H1 (cell line): ENCODE measurements around the gene RBFA. TPM values are rescaled to one million over a fixed set of nuclear protein-coding genes. Genes with fewer than 3 reads are reported as not detected.

Source experiments
- CTCF ChIA-PET: fragments of 300-600 bp; sonication (Branson Sonifier 250); formaldehyde crosslinking; loops from one replicate; lab custom pipeline; 2021; ENCODE audit not compliant: partially characterized antibody; lab: Charles Lee
- POLR2A ChIA-PET: fragments of 300-600 bp; sonication (Branson Sonifier 250); formaldehyde crosslinking; loops from one replicate; lab custom pipeline; 2021; ENCODE audit warnings: inconsistent platforms; ENCODE audit not compliant: partially characterized antibody; lab: Charles Lee
- DNase-seq, 2 experiments: peaks; one replicate each; pipeline versions ENCODE4 v3.0.0 to v3.0.0-alpha.2; 2010 to 2022; ENCODE audit warnings: low spot score in 2 of 2, low read depth in 1 of 2, mixed read lengths in 1 of 2
- FAIRE-seq: peaks from 2 replicates; lab custom pipeline; 2011; peaks lifted over from hg19 to GRCh38; lab: Jason Lieb, UNC
- H2AFZ ChIP-seq: 2 replicates; pipeline ENCODE4 v1.8.1; 2012; ENCODE audit warnings: low read length, inconsistent platforms
- H2AK5ac ChIP-seq: 2 replicates; pipeline ENCODE4 v1.6.1; 2013; ENCODE audit warnings: low read depth, low read length
- H2BK120ac ChIP-seq: replicated peaks from 2 replicates; pipeline ENCODE3; 2013; ENCODE audit warnings: low read depth, low read length, inconsistent platforms
- H2BK12ac ChIP-seq: 2 replicates; pipeline ENCODE4 v1.6.1; 2013; ENCODE audit warnings: low read depth, low read length
- H2BK15ac ChIP-seq: 2 replicates; pipeline ENCODE4 v1.6.1; 2013; ENCODE audit warnings: low read length
- H2BK20ac ChIP-seq: 2 replicates; pipeline ENCODE4 v1.6.1; 2013; ENCODE audit warnings: low read length
- H2BK5ac ChIP-seq: 2 replicates; pipeline ENCODE4 v1.6.1; 2013; ENCODE audit warnings: low read depth, low read length
- H3K14ac ChIP-seq: 2 replicates; pipeline ENCODE4 v1.6.1; 2013; ENCODE audit warnings: inconsistent platforms; ENCODE audit not compliant: insufficient read length
- H3K18ac ChIP-seq: 2 replicates; pipeline ENCODE4 v1.6.1; 2013; ENCODE audit warnings: low read length; ENCODE audit errors: extremely low read depth
- H3K23ac ChIP-seq: 2 replicates; pipeline ENCODE4 v1.6.1; 2013; ENCODE audit warnings: inconsistent platforms; ENCODE audit not compliant: insufficient read length
- H3K23me2 ChIP-seq: 2 replicates; pipeline ENCODE4 v1.6.1; 2013; ENCODE audit warnings: low read depth, low read length
- H3K27ac ChIP-seq: 2 replicates; pipeline ENCODE4 v1.6.1; 2011; ENCODE audit warnings: low read depth, low read length, inconsistent platforms
- H3K27me3 ChIP-seq, 4 experiments: replicated peaks in 1 of 4; 1 replicate in 1 of 4; 2 replicates in 3 of 4; pipeline versions ENCODE4 v1.6.1 to v1.8.1; 2011 to 2013; ENCODE audit warnings: low read length in 3 of 4, mild to moderate bottlenecking in 3 of 4, inconsistent platforms in 2 of 4, mixed read lengths in 2 of 4, moderate library complexity in 1 of 4; ENCODE audit not compliant: control insufficient read depth in 3 of 4, insufficient read depth in 3 of 4; ENCODE audit errors: extremely low read depth in 1 of 4
- H3K36me3 ChIP-seq, 4 experiments: 2 replicates each; pipeline versions ENCODE4 v1.6.1 to v1.8.1; 2011 to 2013; ENCODE audit warnings: mild to moderate bottlenecking in 4 of 4, low read length in 3 of 4, moderate library complexity in 2 of 4, control low read depth in 1 of 4, inconsistent platforms in 1 of 4; ENCODE audit not compliant: insufficient read depth in 4 of 4, control insufficient read depth in 2 of 4
- H3K4ac ChIP-seq: replicated peaks from 2 replicates; pipeline ENCODE3; 2013; ENCODE audit warnings: low read length, low read depth, mixed read lengths, inconsistent platforms; ENCODE audit not compliant: insufficient read length
- H3K4me1 ChIP-seq, 4 experiments: replicated peaks in 1 of 4; 1 replicate in 1 of 4; 2 replicates in 3 of 4; pipeline versions ENCODE4 v1.6.1 to v1.8.1; 2011 to 2013; ENCODE audit warnings: low read length in 3 of 4, inconsistent platforms in 2 of 4, mixed read lengths in 1 of 4; ENCODE audit not compliant: insufficient read depth in 4 of 4, control insufficient read depth in 3 of 4
- H3K4me2 ChIP-seq, 2 experiments: 2 replicates each; pipeline versions ENCODE4 v1.6.1 to v1.8.1; 2011 to 2013; ENCODE audit warnings: low read depth in 2 of 2, low read length in 2 of 2, control low read depth in 1 of 2, inconsistent platforms in 1 of 2, mild to moderate bottlenecking in 1 of 2; ENCODE audit not compliant: insufficient read depth in 1 of 2
- H3K4me3 ChIP-seq, 4 experiments: fragments of 200-600, 300-600 bp in 1 of 4; sonication (generic), shearing (Covaris generic), sonication (Bioruptor Twin) in 1 of 4; 2 replicates each; pipeline versions ENCODE4 v1.5.1 to v1.8.1; 2011 to 2016; ENCODE audit warnings: low read length in 4 of 4, low read depth in 3 of 4, control low read depth in 2 of 4, inconsistent platforms in 2 of 4, mild to moderate bottlenecking in 2 of 4, mixed read lengths in 1 of 4, moderate library complexity in 1 of 4; ENCODE audit not compliant: insufficient read depth in 2 of 4; ENCODE audit errors: extremely low read depth in 1 of 4
- H3K56ac ChIP-seq: replicated peaks from 2 replicates; pipeline ENCODE3; 2013; ENCODE audit warnings: low read depth, mild to moderate bottlenecking, mixed read lengths, low read length, inconsistent platforms; ENCODE audit not compliant: insufficient read length
- H3K79me1 ChIP-seq: 2 replicates; pipeline ENCODE4 v1.6.1; 2013; ENCODE audit warnings: low read depth, low read length, control low read depth
- H3K79me2 ChIP-seq, 2 experiments: 2 replicates each; pipeline versions ENCODE4 v1.6.1 to v1.8.1; 2012 to 2013; ENCODE audit warnings: low read length in 2 of 2, mild to moderate bottlenecking in 2 of 2, inconsistent platforms in 1 of 2; ENCODE audit not compliant: insufficient read depth in 2 of 2, control insufficient read depth in 1 of 2
- H3K9ac ChIP-seq, 4 experiments: replicated peaks in 1 of 4; 1 replicate in 1 of 4; 2 replicates in 3 of 4; pipeline versions ENCODE4 v1.6.1 to v1.8.1; 2011 to 2013; ENCODE audit warnings: low read depth in 3 of 4, low read length in 3 of 4, control low read depth in 2 of 4, mild to moderate bottlenecking in 2 of 4, moderate library complexity in 2 of 4, inconsistent platforms in 1 of 4; ENCODE audit errors: extremely low read depth in 1 of 4
- H3K9me3 ChIP-seq, 2 experiments: 2 replicates each; pipeline versions ENCODE4 v1.6.1 to v1.8.1; 2012 to 2013; ENCODE audit warnings: mild to moderate bottlenecking in 2 of 2, moderate library complexity in 2 of 2, control low read depth in 1 of 2, inconsistent platforms in 1 of 2, low read depth in 1 of 2, low read length in 1 of 2, mixed read lengths in 1 of 2; ENCODE audit not compliant: insufficient read depth in 2 of 2
- H4K20me1 ChIP-seq, 2 experiments: replicated peaks in 1 of 2; 2 replicates each; pipeline versions ENCODE3 to v1.8.1; 2011 to 2013; ENCODE audit warnings: inconsistent platforms in 2 of 2, low read length in 2 of 2, mild to moderate bottlenecking in 1 of 2; ENCODE audit not compliant: insufficient read depth in 2 of 2, control insufficient read depth in 1 of 2
- H4K5ac ChIP-seq: 2 replicates; pipeline ENCODE4 v1.6.1; 2013; ENCODE audit warnings: low read length, low read depth, mixed read lengths, inconsistent platforms; ENCODE audit not compliant: insufficient read length
- H4K8ac ChIP-seq: 2 replicates; pipeline ENCODE4 v1.8.0; 2013; ENCODE audit warnings: mild to moderate bottlenecking, moderate library complexity, low read length, inconsistent platforms; ENCODE audit not compliant: insufficient read depth; ENCODE audit errors: extremely low read depth
- H4K91ac ChIP-seq: replicated peaks from 2 replicates; pipeline ENCODE3; 2013; ENCODE audit warnings: low read length, mixed read lengths, inconsistent platforms; ENCODE audit not compliant: insufficient read length
- ASH2L ChIP-seq: fragments of 200-600, 300-600 bp; sonication (generic); IDR thresholded peaks from one replicate; pipeline ENCODE4 v1.7.1; 2017; ENCODE audit warnings: low read length
- ATF3 ChIP-seq: IDR thresholded peaks from 2 replicates; pipeline ENCODE4 v1.6.1; 2011; ENCODE audit warnings: low read depth, mild to moderate bottlenecking, low read length; ENCODE audit not compliant: insufficient read depth
- CEBPB ChIP-seq: IDR thresholded peaks from 2 replicates; pipeline ENCODE4 v1.6.1; 2012; ENCODE audit warnings: low read depth, low read length
- CHD1 ChIP-seq: IDR thresholded peaks from 2 replicates; pipeline ENCODE4 v1.6.1; 2012; ENCODE audit warnings: low read depth, low read length, improper control_type of control experiment
- CREB1 ChIP-seq: IDR thresholded peaks from 2 replicates; pipeline ENCODE4 v1.6.1; 2012; ENCODE audit warnings: inconsistent platforms
- MAFK ChIP-seq: IDR thresholded peaks from 2 replicates; pipeline ENCODE4 v1.6.1; 2012; ENCODE audit warnings: low read depth, mild to moderate bottlenecking, improper control_type of control experiment, low read length
- POLR2A ChIP-seq, 2 experiments: IDR thresholded peaks; 1 replicate in 1 of 2; 2 replicates in 1 of 2; pipeline ENCODE4 v1.6.1; 2011; ENCODE audit warnings: low read depth in 2 of 2, low read length in 2 of 2, mild to moderate bottlenecking in 2 of 2; ENCODE audit errors: control extremely low read depth in 1 of 2
- RFX5 ChIP-seq: IDR thresholded peaks from 2 replicates; pipeline ENCODE4 v1.6.1; 2011; ENCODE audit warnings: low read depth, low read length, improper control_type of control experiment, borderline replicate concordance
- SAP30 ChIP-seq: fragments of 300-600 bp; sonication (generic); IDR thresholded peaks from 2 replicates; pipeline ENCODE4 v1.7.1; 2012; ENCODE audit warnings: low read length, moderate library complexity, mild to moderate bottlenecking, inconsistent platforms; ENCODE audit not compliant: insufficient read depth, insufficient replicate concordance
- SIX5 ChIP-seq: IDR thresholded peaks from 2 replicates; pipeline ENCODE4 v1.6.1; 2011; ENCODE audit warnings: mild to moderate bottlenecking, low read depth, low read length
- SP1 ChIP-seq: IDR thresholded peaks from 2 replicates; pipeline ENCODE4 v1.6.1; 2011; ENCODE audit warnings: low read depth, low read length
- TAF1 ChIP-seq: IDR thresholded peaks from 2 replicates; pipeline ENCODE4 v1.6.1; 2011; ENCODE audit warnings: mild to moderate bottlenecking, low read depth, low read length
- TAF7 ChIP-seq: optimal IDR thresholded peaks from 2 replicates; pipeline ENCODE3; 2011; ENCODE audit warnings: low read depth, mild to moderate bottlenecking, inconsistent platforms, low read length, moderate library complexity, borderline replicate concordance
- TEAD4 ChIP-seq: IDR thresholded peaks from 2 replicates; pipeline ENCODE4 v1.6.1; 2012; ENCODE audit warnings: low read depth, low read length, inconsistent platforms, mixed read lengths
- YY1 ChIP-seq: IDR thresholded peaks from 2 replicates; pipeline ENCODE4 v1.6.1; 2011; ENCODE audit warnings: low read depth, mild to moderate bottlenecking, low read length
- ZNF274 ChIP-seq: IDR thresholded peaks from 2 replicates; pipeline ENCODE4 v1.7.0; 2012; ENCODE audit warnings: low read length, borderline replicate concordance; ENCODE audit errors: extremely low read depth
- WGBS, 2 experiments: shearing (Covaris generic) in 1 of 2; methylation state at CpG; one replicate each; pipeline versions ENCODE4 v1.1.6 to v1.1.7; 2013 to 2015; ENCODE audit warnings: low lambda C conversion rate in 2 of 2, mixed read lengths in 2 of 2, inconsistent platforms in 1 of 2, low coverage in 1 of 2, missing lambda C conversion rate in 1 of 2; ENCODE audit not compliant: insufficient replicate concordance in 2 of 2, insufficient coverage in 1 of 2, insufficient read length in 1 of 2; ENCODE audit errors: extremely low coverage in 1 of 2, missing lambda C conversion rate in 1 of 2; 5-methylcytosine and 5-hydroxymethylcytosine counted together
- polyA plus RNA-seq, 7 experiments: library from polyadenylated mRNA; depleted of rRNA in 3 of 7; stranded (reverse) in 5 of 7; unstranded in 2 of 7; fragments of >200 nt in 5 of 7; fragments of 200-250 nt in 2 of 7; gene quantifications; 1 replicate in 5 of 7; 2 replicates in 1 of 7; 4 replicates in 1 of 7; pipeline versions ENCODE4 v1.2.1 to v1.2.3, GENCODE V29; 2011 to 2013; ENCODE audit warnings: missing spikeins in 2 of 7, mixed read lengths in 2 of 7
- total RNA-seq: library from RNA; stranded (reverse); fragmentation: NEBNext Ultra II Directional; extraction: Animal tissue kit (Norgen Biotek cat#: 25700); gene quantifications from 2 replicates; pipeline ENCODE4 v1.2.1, GENCODE V29; 2021

Gene RBFA
- total and polyA plus RNA-seq, 2 of the 8 experiments (the other 6 are each of a cell fraction or from before 2014, with no cell fraction given) = 19.2 to 29.5 TPM

GRCh38 chr18:80046011-80046410, 11.8 kb downstream of the RBFA start:
- CTCF ChIA-PET = interaction anchor here (0.9 to 1.4 kb wide), 3 partner anchors 11 to 114 kb away, joined by 3 read pairs; no protein-coding TSS in a partner anchor
- no peak for DNase-seq
- Histone ChIP-seq H3K27me3 (no peaks in the 10 kb centered on the region), H3K79me2 (no peaks in the 10 kb centered on the region), H4K20me1 (peaks cover 2% of the 10 kb centered on the region in 2 experiments), H3K9ac (no peak overlapping the region), H4K5ac (no peak overlapping the region), H3K4ac (no peak overlapping the region), H2BK20ac (no peak overlapping the region), H2AK5ac (no peak overlapping the region), H2BK12ac (no peak overlapping the region), H3K27ac (no peak overlapping the region), H3K9me3 (peaks cover 4 to 13% of the 10 kb centered on the region in 2 experiments), H3K23ac (no peak overlapping the region), H2BK120ac (no peak overlapping the region), H3K4me2 (no peak overlapping the region), H3K18ac (no peak overlapping the region), H3K36me3 (peaks cover 0 to 31% (median 13%) of the 10 kb centered on the region in 4 experiments; a peak in 5 of 8 replicates), H3K4me3 (no peak overlapping the region), H4K8ac (no peak overlapping the region), H4K91ac (no peak overlapping the region), H3K56ac (no peak overlapping the region), H2BK15ac (no peak overlapping the region), H2AFZ (no peak overlapping the region), H3K4me1 (no peaks in the 10 kb centered on the region), H3K14ac (no peak overlapping the region), H3K79me1 (no peaks in the 10 kb centered on the region), H3K23me2 (no peaks in the 10 kb centered on the region), H2BK5ac (no peak overlapping the region)
- no peak for FAIRE-seq
- WGBS, 2 experiments = 93% methylated on average over 8 of the region's 8 CpGs; no CpG with 5 or more reads in 1 of the 2 experiments
- TF ChIP-seq TEAD4 (no peak), ASH2L (no peak), TAF7 (no peak), SAP30 (no peak), RFX5 (no peak), ATF3 (no peak), SP1 (no peak), POLR2A (IDR thresholded peaks at IDR 0.05; ENCODE audit: control extremely low read depth in 1 of 2, low read depth in 2 of 2, low read length in 2 of 2) (no peak), YY1 (no peak), TAF1 (no peak), CHD1 (no peak), MAFK (no peak), SIX5 (no peak), CEBPB (no peak), CREB1 (no peak), ZNF274 (no peak)
- POLR2A ChIA-PET = no interaction called here
